MM.1S (cell line): ENCODE results near the gene PDZRN3.

Source experiments
- EZH2 ChIP-seq: fragments of 300-600 bp; sonication (generic); optimal IDR thresholded peaks from 2 replicates; pipeline ENCODE3; 2017; ENCODE audit warnings: low read depth, mild to moderate bottlenecking, antibody characterized with exemption, low read length, mixed read lengths
- TF ChIP-seq, protein P1 (sequence below): fragments of 300-600 bp; sonication (generic); IDR thresholded peaks from 2 replicates; pipeline ENCODE4 v1.5.1; 2016; ENCODE audit warnings: antibody characterized with exemption, low read length, mixed read lengths

DNA sequence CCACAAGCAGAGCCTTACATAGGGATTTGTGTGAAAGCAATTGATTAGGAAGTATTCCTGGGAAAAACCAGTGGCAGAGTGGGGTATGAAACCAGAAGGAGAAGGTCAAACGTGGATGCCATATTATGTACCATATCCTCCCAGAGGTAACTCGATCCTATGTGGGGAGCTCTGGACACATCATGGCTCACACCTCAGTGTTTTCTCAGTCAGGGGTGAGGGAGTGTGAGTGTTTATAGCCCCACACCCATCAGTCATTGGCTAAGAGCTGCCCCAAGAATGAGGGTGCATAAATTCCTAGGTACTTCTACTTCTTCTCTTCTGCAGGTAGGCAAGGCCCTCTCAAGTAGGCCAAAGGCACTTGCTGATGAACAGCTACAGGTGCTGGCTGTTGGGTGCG, 28.2 kb upstream of the PDZRN3 start:
- TF ChIP-seq, protein P1, sequence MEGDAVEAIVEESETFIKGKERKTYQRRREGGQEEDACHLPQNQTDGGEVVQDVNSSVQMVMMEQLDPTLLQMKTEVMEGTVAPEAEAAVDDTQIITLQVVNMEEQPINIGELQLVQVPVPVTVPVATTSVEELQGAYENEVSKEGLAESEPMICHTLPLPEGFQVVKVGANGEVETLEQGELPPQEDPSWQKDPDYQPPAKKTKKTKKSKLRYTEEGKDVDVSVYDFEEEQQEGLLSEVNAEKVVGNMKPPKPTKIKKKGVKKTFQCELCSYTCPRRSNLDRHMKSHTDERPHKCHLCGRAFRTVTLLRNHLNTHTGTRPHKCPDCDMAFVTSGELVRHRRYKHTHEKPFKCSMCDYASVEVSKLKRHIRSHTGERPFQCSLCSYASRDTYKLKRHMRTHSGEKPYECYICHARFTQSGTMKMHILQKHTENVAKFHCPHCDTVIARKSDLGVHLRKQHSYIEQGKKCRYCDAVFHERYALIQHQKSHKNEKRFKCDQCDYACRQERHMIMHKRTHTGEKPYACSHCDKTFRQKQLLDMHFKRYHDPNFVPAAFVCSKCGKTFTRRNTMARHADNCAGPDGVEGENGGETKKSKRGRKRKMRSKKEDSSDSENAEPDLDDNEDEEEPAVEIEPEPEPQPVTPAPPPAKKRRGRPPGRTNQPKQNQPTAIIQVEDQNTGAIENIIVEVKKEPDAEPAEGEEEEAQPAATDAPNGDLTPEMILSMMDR, result no peak
- TF ChIP-seq EZH2, result no peak
